DOHH2 (cell line): ENCODE data around the gene PLPP7.

ENCODE experiments used
- H3F3A ChIP-seq: fragments of 200-600 bp; sonication (generic), shearing (Covaris generic); 2 replicates; pipeline ENCODE4 v1.6.0; 2016; ENCODE audit warnings: antibody characterized with exemption, mild to moderate bottlenecking; ENCODE audit not compliant: control insufficient read depth, insufficient read depth
- H3K27ac ChIP-seq: fragments of 200-600 bp; sonication (generic); 2 replicates; pipeline ENCODE4 v1.5.1; 2014; ENCODE audit warnings: low read depth, mild to moderate bottlenecking, low read length, moderate library complexity
- H3K27me3 ChIP-seq: fragments of 200-600 bp; sonication (generic); 2 replicates; pipeline ENCODE4 v1.6.1; 2014; ENCODE audit warnings: mild to moderate bottlenecking, low read length, mixed read lengths; ENCODE audit not compliant: control insufficient read depth
- H3K36me3 ChIP-seq: fragments of 200-600 bp; sonication (generic); 2 replicates; pipeline ENCODE4 v1.6.1; 2014; ENCODE audit warnings: mild to moderate bottlenecking, low read length, moderate library complexity, mixed read lengths; ENCODE audit not compliant: control insufficient read depth
- H3K4me1 ChIP-seq: fragments of 200-600 bp; sonication (generic); 2 replicates; pipeline ENCODE4 v1.6.1; 2014; ENCODE audit warnings: mild to moderate bottlenecking, low read length, mixed read lengths; ENCODE audit not compliant: control insufficient read depth
- H3K4me2 ChIP-seq: fragments of 200-600 bp; sonication (generic); 2 replicates; pipeline ENCODE4 v1.6.0; 2014; ENCODE audit warnings: mild to moderate bottlenecking, low read length, moderate library complexity
- H3K4me3 ChIP-seq: fragments of 200-600 bp; sonication (generic); 2 replicates; pipeline ENCODE4 v1.5.1; 2014; ENCODE audit warnings: mild to moderate bottlenecking, low read length, mixed read lengths
- H3K79me2 ChIP-seq: fragments of 200-600 bp; sonication (generic); 2 replicates; pipeline ENCODE4 v1.6.1; 2014; ENCODE audit warnings: mild to moderate bottlenecking, low read length, mixed read lengths; ENCODE audit not compliant: control insufficient read depth
- H3K9me2 ChIP-seq: fragments of 200-600 bp; sonication (generic); replicated peaks from 2 replicates; pipeline ENCODE4 v1.6.1; 2014; ENCODE audit warnings: mild to moderate bottlenecking, low read length, mixed read lengths; ENCODE audit not compliant: control insufficient read depth
- H3K9me3 ChIP-seq: fragments of 200-600 bp; sonication (generic); 2 replicates; pipeline ENCODE4 v1.6.1; 2014; ENCODE audit warnings: antibody characterized with exemption, low read length, mixed read lengths; ENCODE audit not compliant: control insufficient read depth, insufficient read depth
- H4K20me1 ChIP-seq: fragments of 200-600 bp; sonication (generic); 2 replicates; pipeline ENCODE4 v1.6.0; 2014; ENCODE audit warnings: low read depth, mild to moderate bottlenecking, antibody characterized with exemption, low read length, moderate library complexity; ENCODE audit not compliant: control insufficient read depth, insufficient read depth
- CTCF ChIP-seq: fragments of 200-600 bp; sonication (generic); IDR thresholded peaks from one replicate; pipeline ENCODE4 v1.5.1; 2014; ENCODE audit warnings: antibody characterized with exemption, mild to moderate bottlenecking, low read depth, low read length; ENCODE audit not compliant: poor library complexity, severe bottlenecking
- EZH2phosphoT487 ChIP-seq: fragments of 200-600 bp; sonication (generic); IDR thresholded peaks from 2 replicates; pipeline ENCODE4 v1.6.1; 2017; ENCODE audit warnings: borderline replicate concordance, mild to moderate bottlenecking, antibody characterized with exemption, low read length, moderate library complexity, mixed read lengths

The PLPP7 gene

GRCh38 chr9:131271506-131271931, 18.0 kb upstream of the PLPP7 start:
- H3K4me1 ChIP-seq = peaks cover 73% of the 10 kb centered on the region
- H3K27me3 ChIP-seq = no peaks in the 10 kb centered on the region
- peaks cover 15% of the 10 kb centered on the region for H3F3A ChIP-seq
- H3K9me2 ChIP-seq = no peaks in the 10 kb centered on the region
- TF ChIP-seq CTCF (no peak), EZH2phosphoT487 (no peak)
- H3K27ac ChIP-seq = peak overlapping the region; percentile 92
- H3K4me2 ChIP-seq = peak overlapping the region; percentile 100
- peak overlapping the region; percentile 96 for H3K4me3 ChIP-seq
- peaks cover 99% of the 10 kb centered on the region for H3K79me2 ChIP-seq
- H4K20me1 ChIP-seq = no peaks in the 10 kb centered on the region
- no peaks in the 10 kb centered on the region for H3K9me3 ChIP-seq
- H3K36me3 ChIP-seq = peaks cover 55% of the 10 kb centered on the region

DNA sequence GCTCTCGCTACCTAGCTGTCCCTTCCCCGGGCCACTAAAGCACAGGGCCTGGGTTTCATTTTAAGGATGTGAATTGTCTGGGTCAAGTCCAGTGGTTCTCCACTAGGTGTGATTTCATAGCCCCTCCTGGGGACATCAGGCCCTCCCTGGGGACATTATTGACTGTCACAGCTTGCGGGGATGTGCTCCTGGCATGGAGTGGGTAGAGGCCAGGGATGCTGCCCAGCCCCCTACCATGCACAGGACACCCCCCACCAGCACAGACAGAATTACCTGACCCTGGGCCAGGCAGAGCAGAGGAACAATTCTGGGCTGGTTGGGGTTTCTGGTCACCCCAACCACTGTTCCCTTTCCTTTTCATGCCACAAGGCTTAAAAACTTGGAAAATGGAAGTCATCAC, 17.3 kb upstream of the PLPP7 start:
- Histone ChIP-seq H3K27ac (peak overlapping the region; percentile 92), H3K4me1 (peaks cover 66% of the 10 kb centered on the region), H4K20me1 (no peaks in the 10 kb centered on the region), H3K79me2 (peaks cover 92% of the 10 kb centered on the region), H3F3A (peaks cover 15% of the 10 kb centered on the region), H3K4me3 (peak overlapping the region; percentile 96), H3K9me2 (no peaks in the 10 kb centered on the region), H3K36me3 (peaks cover 48% of the 10 kb centered on the region), H3K9me3 (no peaks in the 10 kb centered on the region), H3K4me2 (peak overlapping the region; percentile 100), H3K27me3 (no peaks in the 10 kb centered on the region)
- TF ChIP-seq CTCF (no peak), EZH2phosphoT487 (no peak)

DNA sequence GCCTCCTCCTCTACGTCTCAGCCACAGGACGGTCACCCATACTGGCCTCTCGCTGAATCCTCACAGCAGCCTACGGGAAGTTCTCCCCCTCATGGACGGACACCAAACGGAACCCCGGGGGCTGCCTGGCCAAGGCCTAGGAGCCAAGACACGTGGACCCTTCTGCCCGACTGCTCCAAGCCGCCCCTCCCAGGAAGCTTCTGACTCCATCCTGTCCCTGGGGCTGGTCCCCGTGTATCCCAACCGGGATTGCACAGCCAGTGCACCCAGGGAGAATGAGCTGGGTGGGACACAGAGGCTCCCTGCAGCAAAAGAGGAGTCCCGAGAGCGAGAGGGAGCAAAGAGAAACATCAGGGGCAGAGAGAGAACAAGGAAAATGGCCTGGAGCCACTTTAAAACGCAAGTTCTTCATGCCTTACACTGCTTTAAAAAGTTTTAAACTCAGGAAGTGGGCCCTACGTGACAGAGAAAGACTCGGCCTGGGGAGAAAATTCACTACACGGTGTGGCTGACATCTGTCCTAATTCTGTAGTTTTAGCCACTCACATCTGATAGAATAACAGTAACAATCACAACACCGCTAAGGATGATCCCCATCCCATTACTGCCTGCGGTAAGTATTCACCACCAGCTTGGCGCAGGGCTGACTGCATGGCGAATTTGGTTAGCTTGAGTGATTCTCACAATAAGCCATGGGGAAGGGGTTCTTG, 16.2 kb upstream of the PLPP7 start:
- no peaks in the 10 kb centered on the region for H3K9me3 ChIP-seq
- no peaks in the 10 kb centered on the region for H4K20me1 ChIP-seq
- H3K27me3 ChIP-seq = no peaks in the 10 kb centered on the region
- H3F3A ChIP-seq = peaks cover 17% of the 10 kb centered on the region
- peak overlapping the region; percentile 80 for H3K27ac ChIP-seq
- peak overlapping the region; percentile 96 for H3K4me3 ChIP-seq
- H3K36me3 ChIP-seq = peaks cover 45% of the 10 kb centered on the region
- peak; percentile 32 for TF ChIP-seq CTCF
- TF ChIP-seq EZH2phosphoT487 = no peak
- H3K4me2 ChIP-seq = peak overlapping the region; percentile 100
- H3K79me2 ChIP-seq = peaks cover 81% of the 10 kb centered on the region
- H3K9me2 ChIP-seq = no peaks in the 10 kb centered on the region
- peaks cover 60% of the 10 kb centered on the region for H3K4me1 ChIP-seq
